GM12878 (cell line): ENCODE measurements around the gene TEX261. TPM values are rescaled to one million over a fixed set of nuclear protein-coding genes. Genes with fewer than 3 reads are reported as not detected.

Experiments used
- ATAC-seq: fragments of 200-7000 bp; cut with Tn5 transposase; 3 replicates; pipeline ENCODE4 v1.9.1; 2020; ENCODE audit warnings: mild to moderate bottlenecking, moderate library complexity
- BruUV-seq: library from RNA; stranded (reverse); fragments of 400-500 nt; replicated peaks from 2 replicates; lab custom pipeline; 2021; lab: Mats Ljungman, UMichigan
- CTCF ChIA-PET: fragments of 300-600 bp; sonication (Branson Sonifier 250); formaldehyde crosslinking; extraction: SDS; loops from one replicate; lab custom pipeline; 2021; ENCODE audit warnings: inconsistent platforms; lab: Yijun Ruan, JAX
- POLR2A ChIA-PET: fragments of 350-600 bp; formaldehyde crosslinking; extraction: SDS; loops from one replicate; lab custom pipeline; 2021; ENCODE audit warnings: inconsistent platforms; lab: Charles Lee
- RAD21 ChIA-PET: fragments of 300-600 bp; sonication (Branson Sonifier 250); formaldehyde crosslinking; loops from one replicate; lab custom pipeline; 2023; ENCODE audit warnings: antibody characterized with exemption; ENCODE audit not compliant: unreplicated experiment; lab: Charles Lee
- SMC1A ChIA-PET: fragments of 300-600 bp; sonication (Branson Sonifier 250); formaldehyde crosslinking; loops from one replicate; lab custom pipeline; 2023; ENCODE audit not compliant: unreplicated experiment, uncharacterized antibody; lab: Charles Lee
- DNase-seq: peaks from one replicate; pipeline ENCODE4 v3.0.0-alpha.2; 2011; ENCODE audit warnings: low read depth, low spot score
- FAIRE-seq: peaks from 3 replicates; lab custom pipeline; 2011; peaks lifted over from hg19 to GRCh38; lab: Jason Lieb, UNC
- H2AFZ ChIP-seq: 2 replicates; pipeline ENCODE4 v1.6.0; 2011; ENCODE audit warnings: low read depth, low read length, control low read depth; ENCODE audit not compliant: control insufficient read depth
- H3K27ac ChIP-seq: 2 replicates; pipeline ENCODE4 v1.5.1; 2011; ENCODE audit warnings: control low read depth; ENCODE audit not compliant: control insufficient read depth, insufficient read depth
- H3K27me3 ChIP-seq, 2 experiments: replicated peaks in 1 of 2; 2 replicates each; pipeline versions ENCODE4 v1.6.0 to v1.6.1; 2011; ENCODE audit warnings: low read length in 1 of 2; ENCODE audit not compliant: control insufficient read depth in 2 of 2, insufficient read depth in 2 of 2
- H3K36me3 ChIP-seq, 2 experiments: 2 replicates each; pipeline ENCODE4 v1.5.1; 2011; ENCODE audit warnings: low read length in 1 of 2; ENCODE audit not compliant: control insufficient read depth in 2 of 2, insufficient read depth in 2 of 2
- H3K4me1 ChIP-seq: 2 replicates; pipeline ENCODE4 v1.6.1; 2011; ENCODE audit warnings: mild to moderate bottlenecking, low read length, moderate library complexity, mixed read lengths; ENCODE audit not compliant: control insufficient read depth, insufficient read depth
- H3K4me2 ChIP-seq: 2 replicates; pipeline ENCODE4 v1.6.0; 2011; ENCODE audit warnings: control low read depth; ENCODE audit not compliant: control insufficient read depth, insufficient read depth
- H3K4me3 ChIP-seq: fragments of 200-600 bp; sonication (generic); 2 replicates; pipeline ENCODE4 v1.5.1; 2016
- H3K79me2 ChIP-seq: 2 replicates; pipeline ENCODE4 v1.6.0; 2011; ENCODE audit warnings: low read length; ENCODE audit not compliant: control insufficient read depth, insufficient read depth
- H3K9ac ChIP-seq: 2 replicates; pipeline ENCODE4 v1.8.0; 2011; ENCODE audit warnings: low read length, control low read depth, mixed read lengths; ENCODE audit not compliant: control insufficient read depth, insufficient read depth
- H3K9me3 ChIP-seq: replicated peaks from 3 replicates; pipeline ENCODE4 v1.5.1; 2011; ENCODE audit warnings: mild to moderate bottlenecking, low read length; ENCODE audit not compliant: control insufficient read depth, insufficient read depth
- H4K20me1 ChIP-seq: 2 replicates; pipeline ENCODE4 v1.6.0; 2011; ENCODE audit not compliant: control insufficient read depth, insufficient read depth
- CREB1 ChIP-seq: IDR thresholded peaks from 2 replicates; pipeline ENCODE4 v1.6.1; 2012; ENCODE audit warnings: low read depth, mild to moderate bottlenecking, inconsistent platforms
- CREM ChIP-seq: IDR thresholded peaks from 2 replicates; pipeline ENCODE4 v1.6.1; 2014; ENCODE audit warnings: antibody characterized with exemption, low read depth
- RAD51 ChIP-seq: fragments of 450-650 bp; IDR thresholded peaks from 2 replicates; pipeline ENCODE4 v1.6.1; 2016; ENCODE audit warnings: moderate library complexity, mild to moderate bottlenecking, inconsistent platforms
- RFX5 ChIP-seq: IDR thresholded peaks from 2 replicates; pipeline ENCODE4 v1.6.1; 2011; ENCODE audit warnings: low read depth, low read length, improper control_type of control experiment
- WRNIP1 ChIP-seq: IDR thresholded peaks from 2 replicates; pipeline ENCODE4 v1.6.1; 2011; ENCODE audit warnings: low read depth, low read length, improper control_type of control experiment, borderline replicate concordance
- ZNF274 ChIP-seq: IDR thresholded peaks from one replicate; pipeline ENCODE4 v1.8.0; 2011; ENCODE audit not compliant: insufficient read length, insufficient read depth
- ZNF384 ChIP-seq: IDR thresholded peaks from 2 replicates; pipeline ENCODE4 v1.6.1; 2012; ENCODE audit warnings: low read depth, mild to moderate bottlenecking, low read length, improper control_type of control experiment, borderline replicate concordance
- WGBS: methylation state at CpG from one replicate; pipeline ENCODE4 v1.1.6; 2016; ENCODE audit warnings: low lambda C conversion rate; ENCODE audit not compliant: insufficient replicate concordance, insufficient coverage; ENCODE audit errors: missing lambda C conversion rate; 5-methylcytosine and 5-hydroxymethylcytosine counted together
- in situ Hi-C: fragments of 300-500 bp; cut with MboI; formaldehyde crosslinking; loops from 9 replicates; pipeline ENCODE4 v1.14.3; 2018; ENCODE audit warnings: mixed read lengths
- intact Hi-C: fragments of 100-400 bp; cut with micrococcal nuclease; formaldehyde crosslinking; loops from one replicate; pipeline ENCODE4 v1.14.2; 2022; ENCODE audit not compliant: unreplicated experiment
- polyA plus RNA-seq, 11 experiments: library from polyadenylated mRNA; depleted of rRNA in 4 of 11; unstranded in 6 of 11; stranded (reverse) in 5 of 11; fragments of >200 nt; fragmentation: Nextera tagmentation in 4 of 11; fragmentation: Illumina TruSeq in 1 of 11; extraction: Ambion mirVana in 4 of 11; extraction: Trizol in 1 of 11; gene quantifications; 1 replicate in 1 of 11; 2 replicates in 10 of 11; pipeline versions ENCODE4 v1.2.1 to v1.2.3, GENCODE V29; 2011 to 2016; ENCODE audit warnings: inconsistent platforms in 2 of 11, missing spikeins in 2 of 11, low read depth in 1 of 11
- total RNA-seq, 4 experiments: library from RNA; depleted of rRNA in 3 of 4; stranded (reverse); fragments of >200 nt in 3 of 4; fragmentation: Illumina TruSeq in 1 of 4; extraction: Trizol in 1 of 4; gene quantifications; 2 replicates each; pipeline versions ENCODE4 v1.2.1 to v1.2.3, GENCODE V29; 2013 to 2021
- TF ChIP-seq, protein P1 (sequence below): IDR thresholded peaks from 2 replicates; pipeline ENCODE4 v1.6.1; 2012; ENCODE audit warnings: improper control_type of control experiment, low read depth, low read length; ENCODE audit not compliant: insufficient replicate concordance
- TF ChIP-seq, protein P2 (sequence below): IDR thresholded peaks from 2 replicates; pipeline ENCODE4 v1.6.1; 2011; ENCODE audit warnings: low read depth, mild to moderate bottlenecking, low read length, moderate library complexity, borderline replicate concordance; ENCODE audit errors: extremely low read depth

TEX261 gene
- total and polyA plus RNA-seq, 10 of the 15 experiments (the other 5 are each of a cell fraction or from before 2014, with no cell fraction given): 5.5 to 75.6 (median 40.3) TPM

DNA sequence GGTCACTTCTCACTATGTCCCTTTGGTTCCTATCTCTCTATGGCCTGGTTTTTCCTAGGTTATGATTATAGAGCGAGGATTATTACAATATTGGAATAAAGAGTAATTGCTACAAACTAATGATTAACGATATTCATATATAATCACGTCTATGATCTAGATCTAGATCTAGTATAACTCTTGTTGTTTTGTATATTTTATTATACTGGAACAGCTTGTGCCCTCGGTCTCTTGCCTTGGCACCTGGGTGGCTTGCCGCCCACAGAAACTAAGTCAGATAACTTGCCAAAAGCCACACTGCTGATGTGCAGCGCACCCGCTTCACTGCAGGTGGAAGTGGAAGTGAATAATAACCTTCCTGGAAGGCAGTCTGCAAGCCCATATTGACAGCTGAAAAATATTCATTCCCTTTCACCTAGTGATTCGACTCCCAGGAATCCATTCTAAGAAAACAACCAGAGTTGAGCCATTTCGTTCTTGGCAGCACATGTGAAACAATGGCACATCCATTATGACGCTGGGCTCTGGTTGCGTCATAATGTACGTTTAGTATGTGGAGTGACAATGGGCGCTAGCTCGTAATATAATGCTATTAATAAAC is 17.0 kb downstream of the TEX261 start:
- TF ChIP-seq RAD51 (no peak), RFX5 (no peak), ZNF384 (no peak), CREM (peak; percentile 55), CREB1 (peak; percentile 64), ZNF274 (no peak), WRNIP1 (no peak)
- TF ChIP-seq, protein P1, sequence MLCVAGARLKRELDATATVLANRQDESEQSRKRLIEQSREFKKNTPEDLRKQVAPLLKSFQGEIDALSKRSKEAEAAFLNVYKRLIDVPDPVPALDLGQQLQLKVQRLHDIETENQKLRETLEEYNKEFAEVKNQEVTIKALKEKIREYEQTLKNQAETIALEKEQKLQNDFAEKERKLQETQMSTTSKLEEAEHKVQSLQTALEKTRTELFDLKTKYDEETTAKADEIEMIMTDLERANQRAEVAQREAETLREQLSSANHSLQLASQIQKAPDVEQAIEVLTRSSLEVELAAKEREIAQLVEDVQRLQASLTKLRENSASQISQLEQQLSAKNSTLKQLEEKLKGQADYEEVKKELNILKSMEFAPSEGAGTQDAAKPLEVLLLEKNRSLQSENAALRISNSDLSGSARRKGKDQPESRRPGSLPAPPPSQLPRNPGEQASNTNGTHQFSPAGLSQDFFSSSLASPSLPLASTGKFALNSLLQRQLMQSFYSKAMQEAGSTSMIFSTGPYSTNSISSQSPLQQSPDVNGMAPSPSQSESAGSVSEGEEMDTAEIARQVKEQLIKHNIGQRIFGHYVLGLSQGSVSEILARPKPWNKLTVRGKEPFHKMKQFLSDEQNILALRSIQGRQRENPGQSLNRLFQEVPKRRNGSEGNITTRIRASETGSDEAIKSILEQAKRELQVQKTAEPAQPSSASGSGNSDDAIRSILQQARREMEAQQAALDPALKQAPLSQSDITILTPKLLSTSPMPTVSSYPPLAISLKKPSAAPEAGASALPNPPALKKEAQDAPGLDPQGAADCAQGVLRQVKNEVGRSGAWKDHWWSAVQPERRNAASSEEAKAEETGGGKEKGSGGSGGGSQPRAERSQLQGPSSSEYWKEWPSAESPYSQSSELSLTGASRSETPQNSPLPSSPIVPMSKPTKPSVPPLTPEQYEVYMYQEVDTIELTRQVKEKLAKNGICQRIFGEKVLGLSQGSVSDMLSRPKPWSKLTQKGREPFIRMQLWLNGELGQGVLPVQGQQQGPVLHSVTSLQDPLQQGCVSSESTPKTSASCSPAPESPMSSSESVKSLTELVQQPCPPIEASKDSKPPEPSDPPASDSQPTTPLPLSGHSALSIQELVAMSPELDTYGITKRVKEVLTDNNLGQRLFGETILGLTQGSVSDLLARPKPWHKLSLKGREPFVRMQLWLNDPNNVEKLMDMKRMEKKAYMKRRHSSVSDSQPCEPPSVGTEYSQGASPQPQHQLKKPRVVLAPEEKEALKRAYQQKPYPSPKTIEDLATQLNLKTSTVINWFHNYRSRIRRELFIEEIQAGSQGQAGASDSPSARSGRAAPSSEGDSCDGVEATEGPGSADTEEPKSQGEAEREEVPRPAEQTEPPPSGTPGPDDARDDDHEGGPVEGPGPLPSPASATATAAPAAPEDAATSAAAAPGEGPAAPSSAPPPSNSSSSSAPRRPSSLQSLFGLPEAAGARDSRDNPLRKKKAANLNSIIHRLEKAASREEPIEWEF: no peak
- TF ChIP-seq, protein P2, sequence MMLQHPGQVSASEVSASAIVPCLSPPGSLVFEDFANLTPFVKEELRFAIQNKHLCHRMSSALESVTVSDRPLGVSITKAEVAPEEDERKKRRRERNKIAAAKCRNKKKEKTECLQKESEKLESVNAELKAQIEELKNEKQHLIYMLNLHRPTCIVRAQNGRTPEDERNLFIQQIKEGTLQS: no peak
- Histone ChIP-seq H3K79me2 (no peaks in the 10 kb centered on the region), H3K4me1 (peaks cover 7% of the 10 kb centered on the region), H3K4me2 (peak overlapping the region; percentile 91), H3K9ac (peak overlapping the region; percentile 20; the same call in 1 of the 2 replicates), H2AFZ (peak overlapping the region; percentile 92), H3K4me3 (peak overlapping the region; percentile 74; the same call in 1 of the 2 replicates), H4K20me1 (no peaks in the 10 kb centered on the region), H3K27me3 (no peaks in the 10 kb centered on the region), H3K9me3 (no peaks in the 10 kb centered on the region), H3K36me3 (no peaks in the 10 kb centered on the region; a peak in 1 of 4 replicates), H3K27ac (no peak overlapping the region)
- DNase-seq (no peak), ATAC-seq (peak; percentile 25; the same call in 2 of the 3 replicates), FAIRE-seq (no peak)
- POLR2A ChIA-PET: interaction anchor here (0.8 kb wide), 1 partner anchor 94 kb away, joined by 3 read pairs; no protein-coding TSS in a partner anchor
- SMC1A ChIA-PET: interaction anchor here (0.6 to 1.9 kb wide), 3 partner anchors 13 to 30 kb away, joined by 3 to 9 read pairs (median 3); no protein-coding TSS in a partner anchor
- RAD21 ChIA-PET: no interaction called here
- in situ Hi-C loops: no loop called here
- intact Hi-C loops: no loop called here
- WGBS: 5% methylated on average over 14 of the region's 14 CpGs
- no TSS peak for BruUV-seq
- CTCF ChIA-PET: interaction anchor here (0.7 to 7.2 kb wide), 8 partner anchors 13 to 674 kb away, joined by 3 to 72 read pairs (median 4); no protein-coding TSS in a partner anchor
